Esophagus muscularis mucosa (tissue), 4 donors: ENCODE results near the gene CNR1. TPM values are rescaled to one million over a fixed set of nuclear protein-coding genes. Genes with fewer than 3 reads are reported as not detected.

Experiments
- DNase-seq: peaks from one replicate; pipeline ENCODE4 v3.0.0-alpha.2; 2017; ENCODE audit errors: extremely low spot score
- H3K27ac ChIP-seq, 4 donors: fragments of 200-600 bp; sonication (generic); replicated peaks in 1 of 4; 1 replicate in 3 of 4; 2 replicates in 1 of 4; pipeline ENCODE4 v1.5.1; 2016 to 2019; ENCODE audit warnings: mild to moderate bottlenecking in 1 of 4
- H3K27me3 ChIP-seq, 4 donors: fragments of 200-600 bp; sonication (generic); one replicate each; pipeline versions ENCODE4 v1.5.1 to v1.6.0; 2016 to 2019
- H3K36me3 ChIP-seq, 4 donors: fragments of 200-600 bp; sonication (generic); one replicate each; pipeline ENCODE4 v1.5.1; 2016 to 2019
- H3K4me1 ChIP-seq, 4 donors: fragments of 200-600 bp; sonication (generic); one replicate each; pipeline ENCODE4 v1.5.1; 2016 to 2019
- H3K4me3 ChIP-seq, 4 donors: fragments of 200-600 bp; sonication (generic); 1 replicate in 2 of 4; 2 replicates in 2 of 4; pipeline ENCODE4 v1.5.1; 2016 to 2019; ENCODE audit warnings: mild to moderate bottlenecking in 4 of 4, moderate library complexity in 1 of 4
- H3K9me3 ChIP-seq, 4 donors: fragments of 200-600 bp; sonication (generic); 1 replicate in 3 of 4; 2 replicates in 1 of 4; pipeline ENCODE4 v1.5.1; 2016 to 2019
- CTCF ChIP-seq, 3 experiments: fragments of 200-600 bp in 2 of 3; fragments of 450-650 bp in 1 of 3; sonication (generic) in 2 of 3; IDR thresholded peaks; one replicate each; pipeline ENCODE4 v1.5.1; 2017 to 2019; ENCODE audit warnings: antibody characterized with exemption in 3 of 3, mild to moderate bottlenecking in 2 of 3, moderate library complexity in 1 of 3
- EP300 ChIP-seq: sonication (generic); formaldehyde crosslinking; IDR thresholded peaks from one replicate; pipeline ENCODE4 v1.6.1; 2017; ENCODE audit warnings: antibody characterized with exemption
- POLR2A ChIP-seq: fragments of 450-650 bp; IDR thresholded peaks from one replicate; pipeline ENCODE4 v1.6.1; 2017; ENCODE audit warnings: antibody characterized with exemption, moderate library complexity, mild to moderate bottlenecking, low read depth
- POLR2AphosphoS5 ChIP-seq, 2 donors: sonication (generic); formaldehyde crosslinking; IDR thresholded peaks; one replicate each; pipeline ENCODE4 v1.6.1; 2017; ENCODE audit warnings: antibody characterized with exemption in 2 of 2
- WGBS: methylation state at CpG from one replicate; pipeline ENCODE4 v1.1.5; 2018; 5-methylcytosine and 5-hydroxymethylcytosine counted together
- intact Hi-C: fragments of 100-400 bp; cut with DNase I; formaldehyde crosslinking; loops from one replicate; pipeline ENCODE4 v1.15.1; 2023
- total RNA-seq, 4 donors: library from RNA; depleted of rRNA; stranded (reverse); fragments of >200 nt; gene quantifications; one replicate each; pipeline versions ENCODE4 v1.1.0 to v1.2.1, GENCODE V29; 2016

Gene CNR1
- total RNA-seq, 4 donors from 2014 or later = 7.1 to 25.7 (median 18.2) TPM

- no peaks in the 10 kb centered on the region for H3K27me3 ChIP-seq
- no peak for DNase-seq
- H3K4me1 ChIP-seq = no peaks in the 10 kb centered on the region
- intact Hi-C loops = no loop called here
- 39% methylated on average over 2 of the region's 2 CpGs for WGBS
- no peak for TF ChIP-seq POLR2AphosphoS5 (IDR thresholded peaks at IDR 0.05)
- TF ChIP-seq POLR2A = no peak
- TF ChIP-seq EP300 = no peak
- no peak overlapping the region for H3K4me3 ChIP-seq
- H3K27ac ChIP-seq = no peak overlapping the region
- H3K36me3 ChIP-seq = no peaks in the 10 kb centered on the region
- no peaks in the 10 kb centered on the region for H3K9me3 ChIP-seq
Observed at GRCh38 chr6:88114838-88115237, 51.3 kb downstream of the CNR1 start.

- Histone ChIP-seq H3K36me3 (no peaks in the 10 kb centered on the region), H3K9me3 (no peaks in the 10 kb centered on the region), H3K4me3 (no peak overlapping the region), H3K4me1 (no peaks in the 10 kb centered on the region), H3K27ac (no peak overlapping the region), H3K27me3 (no peaks in the 10 kb centered on the region)
- intact Hi-C loops = no loop called here
- no peak for DNase-seq
- TF ChIP-seq POLR2AphosphoS5 (IDR thresholded peaks at IDR 0.05) (no peak), POLR2A (no peak), CTCF (IDR thresholded peaks at IDR 0.05) (no peak), EP300 (no peak)
- WGBS = 44% methylated on average over 5 of the region's 5 CpGs
Observed at GRCh38 chr6:88111991-88112390, 54.2 kb downstream of the CNR1 start.

- no peaks in the 10 kb centered on the region for H3K9me3 ChIP-seq
- no peaks in the 10 kb centered on the region for H3K27me3 ChIP-seq
- no peaks in the 10 kb centered on the region for H3K4me1 ChIP-seq
- H3K27ac ChIP-seq = no peak overlapping the region
- TF ChIP-seq POLR2A = no peak
- TF ChIP-seq POLR2AphosphoS5 (IDR thresholded peaks at IDR 0.05) = no peak
- TF ChIP-seq CTCF (IDR thresholded peaks at IDR 0.05) = no peak
- no peak for TF ChIP-seq EP300
- H3K4me3 ChIP-seq = no peak overlapping the region
- no peaks in the 10 kb centered on the region for H3K36me3 ChIP-seq
- intact Hi-C loops = no loop called here
- no peak for DNase-seq
Observed at GRCh38 chr6:88107241-88107640, 58.9 kb downstream of the CNR1 start.

- no peaks in the 10 kb centered on the region for H3K36me3 ChIP-seq
- no peak overlapping the region for H3K27ac ChIP-seq
- no peaks in the 10 kb centered on the region for H3K9me3 ChIP-seq
- 79% methylated on average over 7 of the region's 7 CpGs for WGBS
- DNase-seq = no peak
- TF ChIP-seq EP300 (no peak), POLR2AphosphoS5 (IDR thresholded peaks at IDR 0.05) (no peak), POLR2A (no peak), CTCF (IDR thresholded peaks at IDR 0.05) (no peak)
- no peak overlapping the region for H3K4me3 ChIP-seq
- intact Hi-C loops = no loop called here
- no peaks in the 10 kb centered on the region for H3K4me1 ChIP-seq
- no peaks in the 10 kb centered on the region for H3K27me3 ChIP-seq
Observed at GRCh38 chr6:88105741-88106340, 60.3 kb downstream of the CNR1 start.

Other genes starting within 250 kb of the CNR1 start
- gene SPACA1, start 118.5 kb downstream of the CNR1 start, total RNA-seq = not detected